ENCODE results near the gene LHX3. TPM values are rescaled to one million over a fixed set of nuclear protein-coding genes. Genes with fewer than 3 reads are reported as not detected.

LHX3 gene
- total RNA-seq, 4 donors from 2014 or later, result not detected

DNA sequence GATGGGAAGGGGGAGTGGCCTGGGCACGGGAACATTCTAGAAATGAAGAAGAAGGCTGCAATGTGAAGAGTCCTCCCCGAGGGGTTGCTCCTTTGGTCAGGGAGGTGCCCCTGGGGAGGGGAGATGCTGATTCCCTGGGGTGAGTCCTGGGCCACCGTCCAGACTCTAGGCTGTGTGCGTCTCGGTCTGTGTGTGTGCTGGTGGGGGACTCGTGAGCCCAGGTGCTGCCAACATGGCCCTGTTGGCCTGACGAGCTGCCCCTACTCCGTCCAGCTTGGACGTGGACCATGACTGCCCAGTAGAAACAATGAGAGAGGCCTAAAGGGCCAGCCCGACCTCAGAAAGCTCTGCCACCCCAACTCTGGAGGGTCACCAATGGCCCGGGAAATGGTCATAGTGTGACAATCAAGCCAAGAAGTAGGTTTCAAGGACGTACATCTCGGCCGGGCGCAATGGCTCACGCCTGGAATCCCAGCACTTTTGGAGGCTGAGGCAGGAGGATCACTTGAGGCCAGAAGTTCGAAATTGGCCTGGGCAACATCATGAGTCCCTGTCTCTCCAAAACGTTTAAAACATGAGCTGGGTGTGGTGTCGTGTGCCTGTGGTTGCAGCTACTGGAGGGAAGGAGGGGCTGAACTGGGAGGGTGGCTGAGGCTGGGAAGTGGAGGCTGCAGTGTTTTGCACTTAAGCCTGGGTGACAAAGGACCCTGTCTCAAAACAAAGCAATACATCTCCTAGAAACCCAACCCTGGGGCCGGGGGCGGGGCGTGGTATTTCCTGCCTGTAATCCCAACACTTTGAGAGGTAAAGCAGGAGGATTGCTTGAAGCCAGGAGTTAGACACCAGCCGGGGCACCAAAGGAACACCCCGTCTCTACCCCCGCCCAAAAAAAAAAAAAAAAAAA, 17.0 kb downstream of the LHX3 start:
- no peaks in the 10 kb centered on the region for H3K36me3 ChIP-seq
- H3K9me3 ChIP-seq, result no peaks in the 10 kb centered on the region
- no peak overlapping the region for H3K27ac ChIP-seq
- intact Hi-C loops (cut with DNase I; ENCODE audit: low total_unique reads), result no loop called here
- H3K4me1 ChIP-seq, result peaks cover 0 to 4% of the 10 kb centered on the region in 2 donors
- H3K4me3 ChIP-seq, result no peak overlapping the region
- no peak for TF ChIP-seq POLR2A (IDR thresholded peaks at IDR 0.05)
- TF ChIP-seq CTCF (IDR thresholded peaks at IDR 0.05), result no peak
- H3K27me3 ChIP-seq, result peaks cover 0 to 15% of the 10 kb centered on the region in 2 donors
- DNase-seq, result no peak

DNA sequence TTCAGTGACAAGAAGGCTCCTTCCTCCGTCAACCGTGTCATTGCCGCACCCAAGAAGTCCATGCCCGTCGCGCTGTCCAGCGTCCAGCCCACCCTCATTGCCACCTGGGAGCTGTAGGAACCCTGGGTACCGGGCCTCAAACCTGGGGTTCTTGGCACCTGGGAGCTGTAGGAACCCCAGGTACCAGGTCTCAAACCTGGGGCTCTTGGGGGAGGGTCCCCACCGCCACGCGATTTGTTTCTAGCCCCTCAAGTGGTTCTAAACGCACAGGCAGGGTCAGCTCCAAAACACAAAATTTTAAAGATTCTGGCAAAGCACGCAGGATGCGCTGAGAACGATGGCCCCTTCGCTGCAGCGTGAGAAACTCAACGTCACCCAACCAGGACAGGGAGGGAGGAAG, 17.7 kb downstream of the LHX3 start:
- DNase-seq, result no peak
- TF ChIP-seq CTCF (IDR thresholded peaks at IDR 0.05) (no peak), POLR2A (IDR thresholded peaks at IDR 0.05) (no peak)
- Histone ChIP-seq H3K4me1 (no peaks in the 10 kb centered on the region), H3K27ac (no peak overlapping the region), H3K9me3 (no peaks in the 10 kb centered on the region), H3K27me3 (peaks cover 0 to 8% of the 10 kb centered on the region in 2 donors), H3K36me3 (no peaks in the 10 kb centered on the region), H3K4me3 (no peak overlapping the region)
- intact Hi-C loops (cut with DNase I; ENCODE audit: low total_unique reads), result no loop called here

- intact Hi-C loops (cut with DNase I; ENCODE audit: low total_unique reads), result no loop called here
- DNase-seq, result no peak
- H3K27me3 ChIP-seq, result no peaks in the 10 kb centered on the region
Measured at GRCh38 chr9:136186386-136186785, 18.5 kb downstream of the LHX3 start.

DNA sequence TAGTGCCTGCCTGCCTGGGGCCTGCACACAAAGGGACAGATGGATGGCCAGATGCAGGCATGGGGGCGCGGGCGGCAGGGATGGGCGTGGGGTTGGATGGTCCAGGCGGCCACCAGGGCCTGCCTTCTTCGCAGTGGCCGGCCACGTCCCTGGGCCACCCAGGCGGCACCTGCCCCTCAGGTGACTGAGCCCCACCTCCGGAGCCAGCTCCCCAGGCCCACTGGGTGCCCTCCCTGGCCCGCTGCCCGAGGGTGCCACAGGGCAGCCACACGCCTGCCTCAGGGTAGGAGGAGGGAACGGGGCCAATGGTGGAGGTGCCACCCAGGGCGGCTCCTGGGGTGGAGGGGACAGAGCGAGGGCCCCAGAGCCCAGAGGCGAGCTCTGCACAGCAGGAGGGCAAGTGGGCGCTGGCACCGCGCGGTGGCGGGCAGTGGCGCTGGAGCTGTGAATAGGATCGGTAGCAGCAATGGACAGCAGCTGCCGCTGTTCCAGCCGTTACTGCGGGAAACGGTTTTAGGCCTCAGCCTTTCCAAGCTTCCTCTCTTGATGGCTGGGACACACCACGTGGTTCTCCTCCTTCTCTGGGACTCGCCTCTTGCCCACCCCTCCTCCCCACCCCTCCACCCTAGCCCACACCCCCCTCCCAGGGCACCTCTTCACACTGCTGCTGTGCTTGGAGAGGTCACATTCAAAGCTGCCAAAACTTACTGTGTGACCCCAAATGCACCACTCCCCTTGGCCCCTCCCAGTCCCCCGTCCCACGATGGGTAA, 19.1 kb downstream of the LHX3 start:
- intact Hi-C loops (cut with DNase I; ENCODE audit: low total_unique reads), result no loop called here
- Histone ChIP-seq H3K27me3 (no peaks in the 10 kb centered on the region), H3K27ac (no peak overlapping the region), H3K9me3 (no peaks in the 10 kb centered on the region), H3K36me3 (no peaks in the 10 kb centered on the region), H3K4me3 (no peak overlapping the region), H3K4me1 (no peaks in the 10 kb centered on the region)
- TF ChIP-seq CTCF (IDR thresholded peaks at IDR 0.05), result no peak
- no peak for TF ChIP-seq POLR2A (IDR thresholded peaks at IDR 0.05)
- no peak for DNase-seq

More at GRCh38 chr9:136186386-136186785, 18.5 kb downstream of the LHX3 start:
- Histone ChIP-seq H3K9me3 (no peaks in the 10 kb centered on the region), H3K36me3 (no peaks in the 10 kb centered on the region), H3K4me1 (no peaks in the 10 kb centered on the region), H3K27ac (no peak overlapping the region), H3K4me3 (no peak overlapping the region)
- TF ChIP-seq CTCF (IDR thresholded peaks at IDR 0.05) (no peak), POLR2A (IDR thresholded peaks at IDR 0.05) (no peak)

GRCh38 chr9:136185066-136185465, 19.9 kb downstream of the LHX3 start:
- no peaks in the 10 kb centered on the region for H3K9me3 ChIP-seq
- H3K27me3 ChIP-seq, result no peaks in the 10 kb centered on the region
- no peak overlapping the region for H3K4me3 ChIP-seq
- H3K27ac ChIP-seq, result no peak overlapping the region
- H3K36me3 ChIP-seq, result no peaks in the 10 kb centered on the region
- H3K4me1 ChIP-seq, result no peaks in the 10 kb centered on the region
- intact Hi-C loops (cut with DNase I; ENCODE audit: low total_unique reads), result no loop called here
- no peak for DNase-seq
- no peak for TF ChIP-seq POLR2A (IDR thresholded peaks at IDR 0.05)
- TF ChIP-seq CTCF (IDR thresholded peaks at IDR 0.05), result no peak

All from uterus (tissue), 4 donors.